ENCODE data around the gene PFAS. TPM values are rescaled to one million over a fixed set of nuclear protein-coding genes. Genes with fewer than 3 reads are reported as not detected.

Gene PFAS
- total RNA-seq, 2 experiments from 2014 or later: 102 to 105 TPM

- Mint-ChIP-seq H3K4me1 (ENCODE audit: low read depth) (peaks cover 43% of the 10 kb centered on the region), H3K9me3 (no peaks in the 10 kb centered on the region), H3K36me3 (no peaks in the 10 kb centered on the region), H3K27ac (no peak overlapping the region), H3K4me3 (no peak overlapping the region), H3K27me3 (no peaks in the 10 kb centered on the region)
- no peak for DNase-seq
- ChIA-PET POLR2A (no interaction called here), CTCF (no interaction called here)
- intact Hi-C loops (cut with micrococcal nuclease): no loop called here
These were observed 43.7 kb downstream of the PFAS start for GRCh38 chr17:8292639-8293395.

DNA sequence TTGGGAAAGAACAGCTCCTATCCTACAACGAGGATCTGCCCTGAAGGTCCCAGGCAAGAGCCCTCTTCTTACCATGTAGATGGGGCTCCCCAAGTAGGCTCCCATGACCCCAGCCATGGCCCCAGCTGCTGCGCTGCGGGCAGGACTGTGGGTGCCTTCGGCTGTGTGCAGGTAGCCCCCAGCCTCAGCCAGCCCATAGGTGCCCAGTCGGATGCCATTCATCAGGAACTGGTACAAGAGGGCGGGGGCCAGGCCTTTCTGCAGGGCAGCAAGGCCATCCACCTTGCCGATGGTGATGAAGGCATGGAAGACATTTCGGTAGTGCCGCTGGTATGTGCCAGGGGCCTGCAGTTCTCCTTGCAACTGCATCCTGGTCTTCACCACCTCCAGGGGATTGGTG, 45.3 kb downstream of the PFAS start:
- Mint-ChIP-seq H3K27me3 (no peaks in the 10 kb centered on the region), H3K36me3 (no peaks in the 10 kb centered on the region), H3K27ac (peak overlapping the region; percentile 77), H3K9me3 (no peaks in the 10 kb centered on the region), H3K4me1 (ENCODE audit: low read depth) (peaks cover 38% of the 10 kb centered on the region), H3K4me3 (peak overlapping the region; percentile 80)
- ChIA-PET CTCF (interaction anchor here (1.3 to 2.0 kb wide), 3 partner anchors 70 to 452 kb away, joined by 3 to 13 read pairs (median 4); no protein-coding TSS in a partner anchor), POLR2A (interaction anchor here (1.0 to 2.0 kb wide), 5 partner anchors 8 to 121 kb away, joined by 4 to 17 read pairs (median 8); partner anchors contain the start of genes CTC1 and PFAS)
- DNase-seq: no peak
- intact Hi-C loops (cut with micrococcal nuclease): no loop called here

DNA sequence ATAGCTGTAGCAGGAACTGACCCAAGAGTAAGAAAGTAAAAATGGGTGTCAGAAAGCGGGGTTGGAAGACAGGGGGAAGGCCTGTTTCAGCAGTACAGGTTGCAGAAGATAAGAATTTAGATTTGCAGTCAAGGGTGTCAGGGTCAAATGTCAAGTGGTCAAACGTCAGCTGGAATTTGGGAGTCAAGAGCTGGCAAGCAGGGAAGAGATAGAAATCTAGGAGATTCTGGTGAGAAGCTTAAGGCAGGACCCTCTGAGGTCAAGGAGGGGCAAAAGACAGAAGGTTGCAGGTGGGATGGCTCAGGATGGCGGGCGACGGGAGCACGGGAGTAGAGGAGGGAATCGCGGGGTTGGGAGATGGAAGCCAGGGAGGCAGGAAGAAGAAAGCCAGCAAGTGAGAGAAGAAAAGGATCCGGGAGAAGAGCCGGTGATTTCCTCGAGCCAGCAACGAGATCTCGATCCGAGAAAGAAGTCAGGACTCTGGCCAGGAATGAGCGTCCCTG, 45.8 kb downstream of the PFAS start:
- Mint-ChIP-seq H3K36me3 (no peaks in the 10 kb centered on the region), H3K27me3 (no peaks in the 10 kb centered on the region), H3K4me1 (ENCODE audit: low read depth) (peaks cover 33% of the 10 kb centered on the region), H3K9me3 (no peaks in the 10 kb centered on the region), H3K27ac (peak overlapping the region; percentile 77), H3K4me3 (peak overlapping the region; percentile 80)
- intact Hi-C loops (cut with micrococcal nuclease): loop anchor here (1.0 kb wide), 4 partner anchors 47 to 177 kb away; partner anchors contain the start of genes ALOXE3 and CTC1
- ChIA-PET CTCF (interaction anchor here (0.5 to 2.0 kb wide), 13 partner anchors 11 to 451 kb away, joined by 3 to 13 read pairs (median 4); partner anchors contain the start of gene KRABD2), POLR2A (interaction anchor here (0.7 to 2.0 kb wide), 13 partner anchors 8 to 175 kb away, joined by 3 to 17 read pairs (median 5); partner anchors contain the start of genes CTC1, KRABD2 and PFAS)
- no peak for DNase-seq

GRCh38 chr17:8300226-8300625, 51.1 kb downstream of the PFAS start:
- no peaks in the 10 kb centered on the region for H3K9me3 Mint-ChIP-seq
- H3K27ac Mint-ChIP-seq: no peak overlapping the region
- H3K27me3 Mint-ChIP-seq: no peaks in the 10 kb centered on the region
- ChIA-PET CTCF (interaction anchor here (0.8 to 2.2 kb wide), 20 partner anchors 10 to 240 kb away, joined by 3 to 17 read pairs (median 6); partner anchors contain the start of genes ALOXE3, AURKB, CTC1 and PFAS), POLR2A (no interaction called here)
- no peak overlapping the region for H3K4me3 Mint-ChIP-seq
- no peak for DNase-seq
- H3K36me3 Mint-ChIP-seq: no peaks in the 10 kb centered on the region
- H3K4me1 Mint-ChIP-seq (ENCODE audit: low read depth): peaks cover 9% of the 10 kb centered on the region
- intact Hi-C loops (cut with micrococcal nuclease): loop anchor here (1.0 kb wide), 3 partner anchors 78 to 240 kb away; partner anchors contain the start of gene ALOXE3

- CTCF ChIA-PET: interaction anchor here (0.6 to 2.2 kb wide), 40 partner anchors 10 to 356 kb away, joined by 3 to 17 read pairs (median 4); partner anchors contain the start of genes ALOXE3, AURKB, CTC1 and PFAS
- peak; percentile 68 for DNase-seq
- Mint-ChIP-seq H3K4me1 (ENCODE audit: low read depth) (peaks cover 9% of the 10 kb centered on the region), H3K9me3 (no peaks in the 10 kb centered on the region), H3K36me3 (no peaks in the 10 kb centered on the region), H3K4me3 (no peak overlapping the region), H3K27me3 (no peaks in the 10 kb centered on the region), H3K27ac (no peak overlapping the region)
- intact Hi-C loops (cut with micrococcal nuclease): loop anchor here (1.0 kb wide), 3 partner anchors 78 to 240 kb away; partner anchors contain the start of gene ALOXE3
- POLR2A ChIA-PET: no interaction called here
These were observed 51.6 kb downstream of the PFAS start for GRCh38 chr17:8300627-8301242.

DNA sequence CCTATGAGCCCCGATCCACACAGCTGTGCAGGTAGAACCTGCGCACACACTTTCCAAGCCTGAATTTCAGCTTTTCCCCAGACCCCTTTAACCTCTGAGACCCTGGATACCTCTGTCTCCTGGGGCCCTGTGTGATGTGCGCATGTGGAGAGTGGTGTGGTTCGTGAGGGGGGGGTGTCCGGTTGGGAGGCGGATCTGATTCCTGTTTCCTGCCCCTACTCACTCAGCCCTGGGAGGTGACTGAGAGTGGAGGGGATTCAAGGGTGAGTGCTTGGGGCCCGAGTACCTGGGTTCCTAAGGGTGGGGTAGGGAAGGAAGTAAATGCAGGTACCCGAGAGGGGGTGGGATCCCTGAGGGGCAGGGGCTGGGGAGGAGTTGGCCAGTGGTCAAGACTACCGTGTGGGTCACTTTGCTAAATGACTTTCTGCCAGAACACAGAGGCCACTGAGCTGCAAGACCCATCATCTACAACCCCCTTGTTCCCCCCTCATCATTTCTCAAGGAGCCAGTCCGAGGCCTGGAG, 61.6 kb downstream of the PFAS start:
- intact Hi-C loops (cut with micrococcal nuclease): no loop called here
- CTCF ChIA-PET: no interaction called here
- no peak for DNase-seq
- H3K4me3 Mint-ChIP-seq: no peak overlapping the region
- no peaks in the 10 kb centered on the region for H3K9me3 Mint-ChIP-seq
- H3K4me1 Mint-ChIP-seq (ENCODE audit: low read depth): no peaks in the 10 kb centered on the region
- peaks cover 15% of the 10 kb centered on the region for H3K27me3 Mint-ChIP-seq
- no peak overlapping the region for H3K27ac Mint-ChIP-seq
- H3K36me3 Mint-ChIP-seq: no peaks in the 10 kb centered on the region
- POLR2A ChIA-PET: no interaction called here

GRCh38 chr17:8311131-8311790, 62.2 kb downstream of the PFAS start:
- DNase-seq: no peak
- POLR2A ChIA-PET: no interaction called here
- Mint-ChIP-seq H3K4me1 (ENCODE audit: low read depth) (no peaks in the 10 kb centered on the region), H3K9me3 (no peaks in the 10 kb centered on the region), H3K27ac (no peak overlapping the region), H3K36me3 (no peaks in the 10 kb centered on the region), H3K4me3 (no peak overlapping the region), H3K27me3 (peaks cover 18% of the 10 kb centered on the region)
- intact Hi-C loops (cut with micrococcal nuclease): no loop called here
- CTCF ChIA-PET: no interaction called here

GRCh38 chr17:8312251-8312650, 63.2 kb downstream of the PFAS start:
- peaks cover 18% of the 10 kb centered on the region for H3K27me3 Mint-ChIP-seq
- CTCF ChIA-PET: no interaction called here

GRCh38 chr17:8312726-8313600, 63.9 kb downstream of the PFAS start:
- ChIA-PET POLR2A (no interaction called here), CTCF (interaction anchor here (0.6 kb wide), 1 partner anchor 13 kb away, joined by 3 read pairs; no protein-coding TSS in a partner anchor)

More at GRCh38 chr17:8312251-8312650, 63.2 kb downstream of the PFAS start:
- Mint-ChIP-seq H3K27ac (no peak overlapping the region), H3K9me3 (no peaks in the 10 kb centered on the region), H3K4me3 (no peak overlapping the region), H3K4me1 (ENCODE audit: low read depth) (no peaks in the 10 kb centered on the region), H3K36me3 (no peaks in the 10 kb centered on the region)
- POLR2A ChIA-PET: no interaction called here
- intact Hi-C loops (cut with micrococcal nuclease): no loop called here
- DNase-seq: no peak

GRCh38 chr17:8314797-8315763, 66.0 kb downstream of the PFAS start:
- CTCF ChIA-PET: no interaction called here
- intact Hi-C loops (cut with micrococcal nuclease): no loop called here
- peaks cover 18% of the 10 kb centered on the region for H3K27me3 Mint-ChIP-seq
- POLR2A ChIA-PET: no interaction called here
- no peaks in the 10 kb centered on the region for H3K4me1 Mint-ChIP-seq (ENCODE audit: low read depth)
- DNase-seq: no peak
- H3K27ac Mint-ChIP-seq: no peak overlapping the region
- H3K36me3 Mint-ChIP-seq: no peaks in the 10 kb centered on the region
- H3K9me3 Mint-ChIP-seq: no peaks in the 10 kb centered on the region
- no peak overlapping the region for H3K4me3 Mint-ChIP-seq

More at GRCh38 chr17:8312726-8313600, 63.9 kb downstream of the PFAS start:
- Mint-ChIP-seq H3K27me3 (peaks cover 18% of the 10 kb centered on the region), H3K4me3 (no peak overlapping the region), H3K9me3 (no peaks in the 10 kb centered on the region), H3K36me3 (no peaks in the 10 kb centered on the region), H3K27ac (no peak overlapping the region), H3K4me1 (ENCODE audit: low read depth) (no peaks in the 10 kb centered on the region)
- intact Hi-C loops (cut with micrococcal nuclease): no loop called here
- DNase-seq: no peak

All from activated CD4-positive, alpha-beta memory T cell treated with anti-CD3 and anti-CD28 coated beads for 36 hours (primary cell).